Loucy (cell line): ENCODE data around the gene C8A.

Source experiments
- H2AFZ ChIP-seq: fragments of 200-600 bp; sonication (generic); 2 replicates; pipeline ENCODE4 v1.6.0; 2016; ENCODE audit warnings: antibody characterized with exemption, mild to moderate bottlenecking, low read length, moderate library complexity
- H3F3A ChIP-seq: fragments of 200-600 bp; 2 replicates; pipeline ENCODE4 v1.6.0; 2016; ENCODE audit warnings: antibody characterized with exemption, low read depth, mild to moderate bottlenecking
- H3K27me3 ChIP-seq: fragments of 200-600 bp; sonication (generic); 2 replicates; pipeline ENCODE4 v1.6.1; 2014; ENCODE audit warnings: low read length, mild to moderate bottlenecking; ENCODE audit not compliant: insufficient read depth, poor library complexity, severe bottlenecking
- H3K36me3 ChIP-seq: fragments of 200-600 bp; sonication (generic); 2 replicates; pipeline ENCODE4 v1.6.1; 2016; ENCODE audit warnings: low read length; ENCODE audit not compliant: insufficient read depth
- H3K4me1 ChIP-seq: fragments of 200-600 bp; sonication (generic); 2 replicates; pipeline ENCODE4 v1.5.1; 2014; ENCODE audit warnings: low read length, mild to moderate bottlenecking; ENCODE audit not compliant: insufficient read depth, poor library complexity, severe bottlenecking
- H3K4me2 ChIP-seq: fragments of 200-600 bp; sonication (generic); 2 replicates; pipeline ENCODE4 v1.6.0; 2014; ENCODE audit warnings: antibody characterized with exemption, low read length, low read depth, mild to moderate bottlenecking; ENCODE audit not compliant: poor library complexity, severe bottlenecking
- H3K4me3 ChIP-seq: fragments of 200-600 bp; sonication (generic); 2 replicates; pipeline ENCODE4 v1.5.1; 2014; ENCODE audit warnings: low read length, mild to moderate bottlenecking, mixed read lengths; ENCODE audit not compliant: poor library complexity, severe bottlenecking
- H3K79me2 ChIP-seq: fragments of 200-600 bp; sonication (generic); 2 replicates; pipeline ENCODE4 v1.6.1; 2014; ENCODE audit warnings: low read length; ENCODE audit not compliant: insufficient read depth
- H3K9ac ChIP-seq: fragments of 200-600 bp; sonication (generic); 2 replicates; pipeline ENCODE4 v1.6.0; 2014; ENCODE audit warnings: mild to moderate bottlenecking, low read depth, low read length, moderate library complexity; ENCODE audit not compliant: poor library complexity, severe bottlenecking
- H3K9me2 ChIP-seq: fragments of 200-600 bp; sonication (generic); replicated peaks from 2 replicates; pipeline ENCODE4 v1.6.1; 2016; ENCODE audit warnings: low read depth, low read length, mixed read lengths
- H3K9me3 ChIP-seq: fragments of 200-600 bp; sonication (generic); 2 replicates; pipeline ENCODE4 v1.6.1; 2014; ENCODE audit warnings: mild to moderate bottlenecking, antibody characterized with exemption, low read length, low read depth; ENCODE audit not compliant: insufficient read depth
- H4K20me1 ChIP-seq: fragments of 200-600 bp; sonication (generic); 2 replicates; pipeline ENCODE4 v1.6.0; 2014; ENCODE audit warnings: antibody characterized with exemption, low read length, mild to moderate bottlenecking; ENCODE audit not compliant: insufficient read depth, poor library complexity, severe bottlenecking
- EZH2phosphoT487 ChIP-seq: fragments of 200-600 bp; IDR thresholded peaks from 2 replicates; pipeline ENCODE4 v1.6.1; 2018; ENCODE audit warnings: antibody characterized with exemption, mild to moderate bottlenecking, moderate library complexity, borderline replicate concordance
- TF ChIP-seq, protein P1 (sequence below): fragments of 200-600 bp; sonication (generic); conservative IDR thresholded peaks from 2 replicates; pipeline ENCODE4 v1.5.1; 2014; ENCODE audit warnings: mild to moderate bottlenecking, antibody characterized with exemption, low read length

The C8A gene

GRCh38 chr1:56958526-56958925 lies 103.9 kb downstream of the C8A start:
- Histone ChIP-seq H3K9me2 (no peaks in the 10 kb centered on the region), H3K79me2 (no peaks in the 10 kb centered on the region), H3K9ac (no peak overlapping the region), H3K4me3 (no peak overlapping the region), H4K20me1 (no peaks in the 10 kb centered on the region), H3K9me3 (no peaks in the 10 kb centered on the region), H2AFZ (no peak overlapping the region), H3K4me2 (no peak overlapping the region), H3K27me3 (no peaks in the 10 kb centered on the region), H3K4me1 (no peaks in the 10 kb centered on the region), H3F3A (no peaks in the 10 kb centered on the region), H3K36me3 (no peaks in the 10 kb centered on the region)
- TF ChIP-seq, protein P1, sequence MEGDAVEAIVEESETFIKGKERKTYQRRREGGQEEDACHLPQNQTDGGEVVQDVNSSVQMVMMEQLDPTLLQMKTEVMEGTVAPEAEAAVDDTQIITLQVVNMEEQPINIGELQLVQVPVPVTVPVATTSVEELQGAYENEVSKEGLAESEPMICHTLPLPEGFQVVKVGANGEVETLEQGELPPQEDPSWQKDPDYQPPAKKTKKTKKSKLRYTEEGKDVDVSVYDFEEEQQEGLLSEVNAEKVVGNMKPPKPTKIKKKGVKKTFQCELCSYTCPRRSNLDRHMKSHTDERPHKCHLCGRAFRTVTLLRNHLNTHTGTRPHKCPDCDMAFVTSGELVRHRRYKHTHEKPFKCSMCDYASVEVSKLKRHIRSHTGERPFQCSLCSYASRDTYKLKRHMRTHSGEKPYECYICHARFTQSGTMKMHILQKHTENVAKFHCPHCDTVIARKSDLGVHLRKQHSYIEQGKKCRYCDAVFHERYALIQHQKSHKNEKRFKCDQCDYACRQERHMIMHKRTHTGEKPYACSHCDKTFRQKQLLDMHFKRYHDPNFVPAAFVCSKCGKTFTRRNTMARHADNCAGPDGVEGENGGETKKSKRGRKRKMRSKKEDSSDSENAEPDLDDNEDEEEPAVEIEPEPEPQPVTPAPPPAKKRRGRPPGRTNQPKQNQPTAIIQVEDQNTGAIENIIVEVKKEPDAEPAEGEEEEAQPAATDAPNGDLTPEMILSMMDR: no peak
- TF ChIP-seq EZH2phosphoT487: no peak

GRCh38 chr1:56961426-56961825 lies 106.8 kb downstream of the C8A start:
- no peaks in the 10 kb centered on the region for H3K4me1 ChIP-seq
- no peaks in the 10 kb centered on the region for H3K9me3 ChIP-seq
- no peaks in the 10 kb centered on the region for H3K36me3 ChIP-seq
- no peaks in the 10 kb centered on the region for H3K9me2 ChIP-seq
- H3K27me3 ChIP-seq: no peaks in the 10 kb centered on the region
- TF ChIP-seq, protein P1: no peak
- no peak for TF ChIP-seq EZH2phosphoT487
- no peaks in the 10 kb centered on the region for H3K79me2 ChIP-seq
- no peak overlapping the region for H2AFZ ChIP-seq
- H3F3A ChIP-seq: no peaks in the 10 kb centered on the region
- no peak overlapping the region for H3K9ac ChIP-seq
- no peak overlapping the region for H3K4me3 ChIP-seq
- H4K20me1 ChIP-seq: no peaks in the 10 kb centered on the region
- H3K4me2 ChIP-seq: no peak overlapping the region

DNA sequence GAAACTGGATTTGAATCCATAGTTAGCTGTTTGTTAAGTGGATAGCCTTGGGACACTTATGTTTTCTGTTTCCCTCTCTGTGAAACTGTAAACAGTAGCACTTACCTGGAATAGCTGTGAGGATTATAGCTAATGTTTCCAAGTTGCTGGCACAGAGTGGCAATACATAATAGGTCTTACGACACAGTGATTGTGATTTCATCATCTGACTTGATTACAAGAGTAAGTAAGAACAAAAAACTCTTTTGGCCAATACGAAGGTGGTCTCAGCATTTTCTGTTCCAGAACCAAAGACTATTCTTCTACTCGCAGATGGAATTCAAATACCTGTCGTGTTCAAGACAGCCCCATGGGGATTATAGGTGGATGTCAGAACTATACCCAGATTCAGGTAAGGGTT lies 109.1 kb downstream of the C8A start:
- Histone ChIP-seq H2AFZ (no peak overlapping the region), H3K79me2 (no peaks in the 10 kb centered on the region), H4K20me1 (no peaks in the 10 kb centered on the region), H3K4me1 (no peaks in the 10 kb centered on the region), H3K9ac (no peak overlapping the region), H3K4me3 (no peak overlapping the region), H3K27me3 (no peaks in the 10 kb centered on the region), H3K36me3 (no peaks in the 10 kb centered on the region), H3K9me3 (no peaks in the 10 kb centered on the region), H3K9me2 (no peaks in the 10 kb centered on the region), H3K4me2 (no peak overlapping the region), H3F3A (no peaks in the 10 kb centered on the region)
- TF ChIP-seq, protein P1: no peak
- TF ChIP-seq EZH2phosphoT487: no peak
